ENCODE measurements around the gene WWC1.

- TF ChIP-seq CTCF (IDR thresholded peaks at IDR 0.05; ENCODE audit: poor library complexity): peak; percentile 41
- TF ChIP-seq EZH2 (IDR thresholded peaks at IDR 0.05; ENCODE audit: borderline replicate concordance): no peak
Measured at GRCh38 chr5:168295574-168296201, 4.2 kb downstream of the WWC1 start.
